GM19463 (cell line): ENCODE data around the gene KCTD21.
A peak's percentile ranks its signal among the peaks of the same experiment; 100 is the strongest.

Source experiments
- ATAC-seq: cut with Tn5 transposase; IDR thresholded peaks from one replicate; pipeline ENCODE4 v1.9.1; 2021; ENCODE audit warnings: mild to moderate bottlenecking, moderate library complexity; ENCODE audit not compliant: unreplicated experiment

The KCTD21 gene

GRCh38 chr11:78147807-78148206 lies 40.6 kb downstream of the KCTD21 start:
- no peak for ATAC-seq

- no peak for ATAC-seq
Observed at GRCh38 chr11:78145511-78146025, 42.9 kb downstream of the KCTD21 start.

- ATAC-seq: no peak
Observed at GRCh38 chr11:78140392-78141077, 47.9 kb downstream of the KCTD21 start.

GRCh38 chr11:78139422-78140391 lies 48.7 kb downstream of the KCTD21 start, which contains the start of gene ALG8:
ALG8 (minus strand) TSS chr11:78139626; CDS start chr11:78139588, 38 bp downstream.
- ATAC-seq: peak; percentile 94

- peak; percentile 22 for ATAC-seq
Observed at GRCh38 chr11:78138694-78139421, 49.6 kb downstream of the KCTD21 start.

GRCh38 chr11:78138291-78138690 lies 50.1 kb downstream of the KCTD21 start:
- ATAC-seq: no peak

- no peak for ATAC-seq
Observed at GRCh38 chr11:78132475-78132874, 56.0 kb downstream of the KCTD21 start.

GRCh38 chr11:78131956-78132355 lies 56.5 kb downstream of the KCTD21 start:
- ATAC-seq: no peak

- no peak for ATAC-seq
Observed at GRCh38 chr11:78127403-78127802, 61.0 kb downstream of the KCTD21 start.
